HG03520 (cell line): ENCODE measurements around the gene SEBOX.
"Not testable (repeated sequence)": the region's sequence is repeated elsewhere in the genome, so short reads cannot be mapped to it uniquely, and the experiment has no call there.

Experiments
- ATAC-seq: cut with Tn5 transposase; IDR thresholded peaks from one replicate; pipeline ENCODE4 v1.9.1; 2021; ENCODE audit warnings: mild to moderate bottlenecking, moderate library complexity; ENCODE audit not compliant: unreplicated experiment

SEBOX gene

GRCh38 chr17:28342313-28342712 lies 22.7 kb downstream of the SEBOX start:
- ATAC-seq = no peak

- ATAC-seq = no peak
Measured at GRCh38 chr17:28341516-28341915, 23.5 kb downstream of the SEBOX start.

- no peak for ATAC-seq
Measured at GRCh38 chr17:28340374-28340773, 24.6 kb downstream of the SEBOX start.

- no peak for ATAC-seq
Measured at GRCh38 chr17:28339431-28339830, 25.6 kb downstream of the SEBOX start.

- ATAC-seq = not testable (repeated sequence)
Measured at GRCh38 chr17:28338769-28339212, 26.2 kb downstream of the SEBOX start.

- ATAC-seq = no peak
Measured at GRCh38 chr17:28338056-28338768, 26.8 kb downstream of the SEBOX start.

- ATAC-seq = no peak
Measured at GRCh38 chr17:28335959-28336871, 28.8 kb downstream of the SEBOX start.

GRCh38 chr17:28335201-28335958 lies 29.6 kb downstream of the SEBOX start, which contains the start of the genes IFT20 and TNFAIP1:
Gene IFT20, minus strand, starts transcription at chr17:28335472. Its CDS starts 3,487 bp downstream, at chr17:28331985.
Gene TNFAIP1, plus strand, starts transcription at chr17:28335761. Its CDS starts 3,761 bp downstream, at chr17:28339522.
- peak; percentile 94 for ATAC-seq

- ATAC-seq = no peak
Measured at GRCh38 chr17:28334666-28335200, 30.3 kb downstream of the SEBOX start.

GRCh38 chr17:28334171-28334570 lies 30.8 kb downstream of the SEBOX start:
- no peak for ATAC-seq

- ATAC-seq = no peak
Measured at GRCh38 chr17:28333083-28333746, 31.8 kb downstream of the SEBOX start.

GRCh38 chr17:28331891-28332420 lies 33.0 kb downstream of the SEBOX start:
- no peak for ATAC-seq

GRCh38 chr17:28330671-28331070 lies 34.3 kb downstream of the SEBOX start:
- ATAC-seq = no peak

GRCh38 chr17:28328325-28328724 lies 36.7 kb downstream of the SEBOX start:
- ATAC-seq = no peak

GRCh38 chr17:28327709-28328108 lies 37.3 kb downstream of the SEBOX start:
- ATAC-seq = no peak

- peak; percentile 71 for ATAC-seq
Measured at GRCh38 chr17:28327031-28327607, 37.9 kb downstream of the SEBOX start.

GRCh38 chr17:28326114-28326513 lies 38.9 kb downstream of the SEBOX start:
- no peak for ATAC-seq

- no peak for ATAC-seq
Measured at GRCh38 chr17:28325211-28325610, 39.8 kb downstream of the SEBOX start.

- ATAC-seq = no peak
Measured at GRCh38 chr17:28324781-28325180, 40.2 kb downstream of the SEBOX start.
